ENCODE measurements around the gene WDPCP. TPM values are rescaled to one million over a fixed set of nuclear protein-coding genes. Genes with fewer than 3 reads are reported as not detected.
A peak's percentile ranks its signal among the peaks of the same experiment; 100 is the strongest.

The WDPCP gene
- total and polyA plus RNA-seq, 2 experiments from 2014 or later: 8.8 to 20.4 TPM

GRCh38 chr2:63340443-63340842 lies 247.8 kb downstream of the WDPCP start (continued):
- no peak for TF ChIP-seq JUNB (IDR thresholded peaks at IDR 0.05; ENCODE audit: unreplicated experiment)
- TF ChIP-seq EZH2phosphoT487 (IDR thresholded peaks at IDR 0.05; ENCODE audit: unreplicated experiment): no peak
- TF ChIP-seq CTCF (conservative IDR thresholded peaks at IDR 0.05; ENCODE audit: low read depth in 2 of 2): no peak

GRCh38 chr2:63334910-63335309 lies 253.4 kb downstream of the WDPCP start:
- no peak overlapping the region for H2AFZ ChIP-seq
- H3K4me1 ChIP-seq (ENCODE audit: insufficient read depth): peaks cover 29% of the 10 kb centered on the region
- peaks cover 2% of the 10 kb centered on the region; the same call in 2 of the 3 replicates for H3K9me3 Mint-ChIP-seq
- H3K4me3 Mint-ChIP-seq: peak overlapping the region; percentile 43; the same call in 1 of the 3 replicates
- H3K4me1 Mint-ChIP-seq: peaks cover 37% of the 10 kb centered on the region
- DNase-seq (ENCODE audit: low spot score): peak; percentile 39
- H3K4me2 ChIP-seq: peak overlapping the region; percentile 52
- peaks cover 4% of the 10 kb centered on the region; the same call in 1 of the 2 replicates for H3K9me2 ChIP-seq (ENCODE audit: insufficient read depth)
- TF ChIP-seq ZNF331 (CRISPR knock-in tag; IDR thresholded peaks at IDR 0.05; ENCODE audit: low read depth): no peak
- no peak for TF ChIP-seq ETS1 (IDR thresholded peaks at IDR 0.05)
- TF ChIP-seq ZNF114 (CRISPR knock-in tag; IDR thresholded peaks at IDR 0.05): no peak
- TF ChIP-seq NANOG (IDR thresholded peaks at IDR 0.05; ENCODE audit: borderline replicate concordance): peak; percentile 82
- no peaks in the 10 kb centered on the region for H3F3A ChIP-seq (replicated peaks; ENCODE audit: low read depth)
- H3K4me3 ChIP-seq: peak overlapping the region; percentile 4
- H3K27me3 ChIP-seq (ENCODE audit: insufficient read depth): no peaks in the 10 kb centered on the region
- H3K27ac Mint-ChIP-seq: peak overlapping the region; percentile 74
- H4K20me1 ChIP-seq (replicated peaks; ENCODE audit: insufficient read depth): no peaks in the 10 kb centered on the region
- no peaks in the 10 kb centered on the region for H3K36me3 ChIP-seq (ENCODE audit: insufficient read depth)
- peak; percentile 79 for ATAC-seq
- H3K79me2 ChIP-seq (replicated peaks; ENCODE audit: insufficient read depth): no peaks in the 10 kb centered on the region
- peaks cover 2% of the 10 kb centered on the region for H3K27me3 Mint-ChIP-seq (ENCODE audit: insufficient read depth, low read depth, poor library complexity)
- peak overlapping the region; percentile 91 for H3K27ac ChIP-seq (ENCODE audit: low read depth)
- peaks cover 11% of the 10 kb centered on the region; the same call in 2 of the 3 replicates for H3K36me3 Mint-ChIP-seq (ENCODE audit: low read depth)

- no peak overlapping the region for H3K27ac ChIP-seq (ENCODE audit: low read depth)
- peaks cover 33% of the 10 kb centered on the region for H3K27me3 Mint-ChIP-seq (ENCODE audit: insufficient read depth, low read depth, poor library complexity)
- no peak overlapping the region for H3K4me3 ChIP-seq
- H3K9me3 Mint-ChIP-seq: peaks cover 33% of the 10 kb centered on the region
- no peak overlapping the region for H3K27ac Mint-ChIP-seq
- H3K4me3 Mint-ChIP-seq: no peak overlapping the region
- DNase-seq (ENCODE audit: low spot score): no peak
- peaks cover 14% of the 10 kb centered on the region for H3K4me1 ChIP-seq (ENCODE audit: insufficient read depth)
- no peak overlapping the region for H2AFZ ChIP-seq
- no peak for ATAC-seq
- no peaks in the 10 kb centered on the region for H3K36me3 ChIP-seq (ENCODE audit: insufficient read depth)
- TF ChIP-seq EZH2phosphoT487 (IDR thresholded peaks at IDR 0.05; ENCODE audit: unreplicated experiment): no peak
- no peak for TF ChIP-seq EZH2 (IDR thresholded peaks at IDR 0.05; ENCODE audit: low read depth, unreplicated experiment)
- no peak overlapping the region for H3K4me2 ChIP-seq
- H4K20me1 ChIP-seq (replicated peaks; ENCODE audit: insufficient read depth): no peaks in the 10 kb centered on the region
- no peaks in the 10 kb centered on the region for H3K9me2 ChIP-seq (ENCODE audit: insufficient read depth)
- H3K36me3 Mint-ChIP-seq (ENCODE audit: low read depth): peaks cover 58% of the 10 kb centered on the region
- H3F3A ChIP-seq (replicated peaks; ENCODE audit: low read depth): peaks cover 6% of the 10 kb centered on the region
- peaks cover 30% of the 10 kb centered on the region for H3K4me1 Mint-ChIP-seq
- peaks cover 5% of the 10 kb centered on the region for H3K27me3 ChIP-seq (ENCODE audit: insufficient read depth)
- H3K79me2 ChIP-seq (replicated peaks; ENCODE audit: insufficient read depth): no peaks in the 10 kb centered on the region
Measured at GRCh38 chr2:63326473-63326872, 261.8 kb downstream of the WDPCP start.
